K562 (cell line): ENCODE results near the gene LDB2. TPM values are rescaled to one million over a fixed set of nuclear protein-coding genes. Genes with fewer than 3 reads are reported as not detected.
A peak's percentile ranks its signal among the peaks of the same experiment; 100 is the strongest.

ENCODE experiments used
- ATAC-seq: fragments of 200-7000 bp; cut with Tn5 transposase; 3 replicates; pipeline ENCODE4 v1.9.1; 2020; ENCODE audit warnings: moderate library complexity
- BruUV-seq: library from RNA; stranded (reverse); fragments of 400-500 nt; replicated peaks from 2 replicates; lab custom pipeline; 2021; lab: Mats Ljungman, UMichigan
- CTCF ChIA-PET: fragments of 300-600 bp; formaldehyde crosslinking; extraction: SDS; loops from one replicate; lab custom pipeline; 2021; ENCODE audit warnings: low intra/inter-chr PET ratio; lab: Yijun Ruan, JAX
- POLR2A ChIA-PET: fragments of 300-600, 350-650 bp; sonication (Branson Sonifier 250); formaldehyde crosslinking; extraction: SDS; loops from one replicate; lab custom pipeline; 2021; ENCODE audit warnings: antibody characterized with exemption, inconsistent platforms; lab: Yijun Ruan, JAX
- DNase-seq, 4 experiments: peaks; one replicate each; pipeline versions ENCODE4 v3.0.0 to v3.0.0-alpha.2; 2011 to 2018; ENCODE audit warnings: low spot score in 3 of 4, mixed read lengths in 3 of 4; ENCODE audit errors: extremely low read depth in 1 of 4
- FAIRE-seq: peaks from 2 replicates; lab custom pipeline; 2011; peaks lifted over from hg19 to GRCh38; lab: Jason Lieb, UNC
- H2AFZ ChIP-seq: 2 replicates; pipeline ENCODE4 v1.6.0; 2011; ENCODE audit warnings: low read depth, low read length, control low read depth, inconsistent platforms
- H3K27ac ChIP-seq: fragments of 200-600 bp; 3 replicates; pipeline ENCODE4 v1.8.0; 2011; ENCODE audit warnings: low read depth, mild to moderate bottlenecking, control low read depth, inconsistent platforms, low read length, moderate library complexity, mixed read lengths; ENCODE audit errors: extremely low read depth
- H3K27me3 ChIP-seq, 2 experiments: fragments of 300-600 bp in 1 of 2; 2 replicates in 1 of 2; 3 replicates in 1 of 2; pipeline versions ENCODE4 v1.6.0 to v1.8.0; 2011; ENCODE audit warnings: inconsistent platforms in 2 of 2, low read length in 2 of 2, mild to moderate bottlenecking in 1 of 2, mixed read lengths in 1 of 2, moderate library complexity in 1 of 2; ENCODE audit not compliant: control insufficient read depth in 2 of 2, insufficient read depth in 2 of 2
- H3K36me3 ChIP-seq: fragments of 300-600 bp; 3 replicates; pipeline ENCODE4 v1.8.0; 2011; ENCODE audit warnings: mild to moderate bottlenecking, low read length, inconsistent platforms; ENCODE audit not compliant: control insufficient read depth, insufficient read depth
- H3K4me1 ChIP-seq, 2 experiments: fragments of 200-600 bp in 1 of 2; replicated peaks in 1 of 2; 2 replicates in 1 of 2; 3 replicates in 1 of 2; pipeline versions ENCODE4 v1.5.1 to v1.8.0; 2011; ENCODE audit warnings: inconsistent platforms in 2 of 2, low read length in 2 of 2, mild to moderate bottlenecking in 1 of 2, mixed read lengths in 1 of 2, moderate library complexity in 1 of 2; ENCODE audit not compliant: control insufficient read depth in 2 of 2, insufficient read depth in 2 of 2
- H3K4me2 ChIP-seq: 2 replicates; pipeline ENCODE4 v1.6.1; 2011; ENCODE audit warnings: low read length, control low read depth, inconsistent platforms, mixed read lengths; ENCODE audit not compliant: insufficient read depth
- H3K4me3 ChIP-seq: fragments of 200-600 bp; sonication (generic), shearing (Covaris generic); 2 replicates; pipeline ENCODE4 v1.5.1; 2016; ENCODE audit warnings: control low read depth, inconsistent platforms
- H3K79me2 ChIP-seq: fragments of 200-600 bp; 3 replicates; pipeline ENCODE4 v1.8.0; 2011; ENCODE audit warnings: low read length, inconsistent platforms; ENCODE audit not compliant: control insufficient read depth, insufficient read depth
- H3K9ac ChIP-seq, 2 experiments: 2 replicates each; pipeline versions ENCODE4 v1.6.0 to v1.6.1; 2011; ENCODE audit warnings: low read depth in 2 of 2, low read length in 2 of 2, control low read depth in 1 of 2, inconsistent platforms in 1 of 2, mild to moderate bottlenecking in 1 of 2, mixed read lengths in 1 of 2; ENCODE audit not compliant: insufficient read depth in 1 of 2
- H3K9me1 ChIP-seq: one replicate; pipeline ENCODE4 v1.6.0; 2011; ENCODE audit warnings: inconsistent platforms, mild to moderate bottlenecking, low read length, moderate library complexity; ENCODE audit not compliant: control insufficient read depth, insufficient read depth
- H3K9me3 ChIP-seq: replicated peaks from 2 replicates; pipeline ENCODE4 v1.5.1; 2011; ENCODE audit warnings: low read depth, low read length, inconsistent platforms; ENCODE audit not compliant: control insufficient read depth, insufficient read depth
- H4K20me1 ChIP-seq: replicated peaks from 2 replicates; pipeline ENCODE4 v1.6.1; 2011; ENCODE audit warnings: low read length, inconsistent platforms, mixed read lengths; ENCODE audit not compliant: control insufficient read depth, insufficient read depth
- CTCF ChIP-seq, 3 experiments: IDR thresholded peaks in 2 of 3; conservative IDR thresholded peaks in 1 of 3; 2 replicates each; pipeline ENCODE4 v1.5.1; 2011 to 2012; ENCODE audit warnings: low read length in 3 of 3, mild to moderate bottlenecking in 3 of 3, control low read depth in 2 of 3, improper control_type of control experiment in 1 of 3, inconsistent platforms in 1 of 3, low read depth in 1 of 3, mixed read lengths in 1 of 3, moderate library complexity in 1 of 3; ENCODE audit not compliant: insufficient read depth in 2 of 3
- MLLT1 ChIP-seq, 2 experiments: fragments of 450-650 bp; IDR thresholded peaks; 2 replicates each; pipeline ENCODE4 v1.6.1; 2016
- WGBS: fragments of 100-300 bp; shearing (Covaris generic); methylation state at CpG from one replicate; pipeline ENCODE4 v1.1.6; 2016; ENCODE audit warnings: low coverage, mixed read lengths; ENCODE audit not compliant: insufficient coverage; ENCODE audit errors: missing lambda C conversion rate; 5-methylcytosine and 5-hydroxymethylcytosine counted together
- in situ Hi-C: fragments of 300-500 bp; cut with MboI; formaldehyde crosslinking; loops from 4 replicates; pipeline ENCODE4 v1.15.0; 2018; ENCODE audit warnings: inconsistent platforms, mixed read lengths
- intact Hi-C: fragments of 100-400 bp; cut with micrococcal nuclease; formaldehyde crosslinking; loops from 2 replicates; pipeline ENCODE4 v1.14.2; 2022
- polyA plus RNA-seq, 8 experiments: library from polyadenylated mRNA; depleted of rRNA in 4 of 8; stranded (reverse) in 5 of 8; unstranded in 3 of 8; fragments of >200 nt; fragmentation: Nextera tagmentation in 2 of 8; fragmentation: Illumina TruSeq in 1 of 8; extraction: Ambion mirVana in 2 of 8; extraction: Trizol in 1 of 8; gene quantifications; 2 replicates each; pipeline versions ENCODE4 v1.2.1 to v1.2.3, GENCODE V29; 2011 to 2014; ENCODE audit warnings: inconsistent platforms in 1 of 8, missing spikeins in 1 of 8
- total RNA-seq, 7 experiments: library from RNA; depleted of rRNA in 6 of 7; stranded (reverse); fragments of >200 nt in 6 of 7; fragmentation: Illumina TruSeq in 2 of 7; extraction: Trizol in 2 of 7; gene quantifications; 2 replicates each; pipeline versions ENCODE4 v1.2.1 to v1.2.3, GENCODE V29; 2011 to 2021; ENCODE audit warnings: low replicate concordance in 1 of 7

LDB2 gene
- total and polyA plus RNA-seq, 9 of the 15 experiments (the other 6 are each of a cell fraction or from before 2014, with no cell fraction given): 0.10 to 0.20 TPM; not detected in 7

- no peak overlapping the region for H3K27ac ChIP-seq
- 4% methylated on average over 3 of the region's 5 CpGs for WGBS
- H3K9me1 ChIP-seq: no peaks in the 10 kb centered on the region
- no peaks in the 10 kb centered on the region for H4K20me1 ChIP-seq
- DNase-seq: peak; percentile 7 to 16 (median 9)
- no peaks in the 10 kb centered on the region for H3K27me3 ChIP-seq
- H3K4me1 ChIP-seq: no peaks in the 10 kb centered on the region
- no peak for FAIRE-seq
- in situ Hi-C loops: no loop called here
- H3K9ac ChIP-seq: no peak overlapping the region
- H3K79me2 ChIP-seq: no peaks in the 10 kb centered on the region
- H3K4me3 ChIP-seq: no peak overlapping the region
- ChIA-PET CTCF (no interaction called here), POLR2A (interaction anchor here (0.5 kb wide), 1 partner anchor 351 kb away, joined by 3 read pairs; no protein-coding TSS in a partner anchor)
- TF ChIP-seq MLLT1 (IDR thresholded peaks at IDR 0.05) (no peak), CTCF (IDR thresholded peaks at IDR 0.05 in 2 of 3, conservative IDR thresholded peaks at IDR 0.05 in 1 of 3; ENCODE audit: insufficient read depth in 2 of 3, low read depth in 1 of 3, low read length in 3 of 3) (peak in 1 of 3 experiments; percentile 29; a peak in 1 of 6 replicates)
- no peaks in the 10 kb centered on the region for H3K36me3 ChIP-seq
- no peaks in the 10 kb centered on the region for H3K9me3 ChIP-seq
- intact Hi-C loops: no loop called here
- no peak for ATAC-seq
- BruUV-seq: no TSS peak
- H3K4me2 ChIP-seq: no peak overlapping the region
- H2AFZ ChIP-seq: no peak overlapping the region
Measured at GRCh38 chr4:16642897-16643296, 255.5 kb downstream of the LDB2 start.
